ENCODE data around the gene DENND1B. TPM values are rescaled to one million over a fixed set of nuclear protein-coding genes. Genes with fewer than 3 reads are reported as not detected.
A peak's percentile ranks its signal among the peaks of the same experiment; 100 is the strongest.

The DENND1B gene, protein sequence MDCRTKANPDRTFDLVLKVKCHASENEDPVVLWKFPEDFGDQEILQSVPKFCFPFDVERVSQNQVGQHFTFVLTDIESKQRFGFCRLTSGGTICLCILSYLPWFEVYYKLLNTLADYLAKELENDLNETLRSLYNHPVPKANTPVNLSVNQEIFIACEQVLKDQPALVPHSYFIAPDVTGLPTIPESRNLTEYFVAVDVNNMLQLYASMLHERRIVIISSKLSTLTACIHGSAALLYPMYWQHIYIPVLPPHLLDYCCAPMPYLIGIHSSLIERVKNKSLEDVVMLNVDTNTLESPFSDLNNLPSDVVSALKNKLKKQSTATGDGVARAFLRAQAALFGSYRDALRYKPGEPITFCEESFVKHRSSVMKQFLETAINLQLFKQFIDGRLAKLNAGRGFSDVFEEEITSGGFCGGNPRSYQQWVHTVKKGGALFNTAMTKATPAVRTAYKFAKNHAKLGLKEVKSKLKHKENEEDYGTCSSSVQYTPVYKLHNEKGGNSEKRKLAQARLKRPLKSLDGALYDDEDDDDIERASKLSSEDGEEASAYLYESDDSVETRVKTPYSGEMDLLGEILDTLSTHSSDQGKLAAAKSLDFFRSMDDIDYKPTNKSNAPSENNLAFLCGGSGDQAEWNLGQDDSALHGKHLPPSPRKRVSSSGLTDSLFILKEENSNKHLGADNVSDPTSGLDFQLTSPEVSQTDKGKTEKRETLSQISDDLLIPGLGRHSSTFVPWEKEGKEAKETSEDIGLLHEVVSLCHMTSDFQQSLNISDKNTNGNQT
- polyA plus RNA-seq (2011; rRNA removed) (10.5 and 11.6 TPM in 2 replicates), polyA plus RNA-seq (2017; fragmentation: RNase III; extraction: RNeasy Plus Mini Kit Qiagen cat#74134 plus additional on column Dnase treatment) (2.8 to 3.5 TPM (median 2.9 TPM) in 3 replicates), polyA minus RNA-seq (2011; rRNA and poly(A)+ RNA removed) (18.3 and 19.5 TPM in 2 replicates)
- polyA plus RNA-seq (2012; cell fraction: cytosol; rRNA removed), result 1.1 and 1.4 TPM in 2 replicates
- polyA plus RNA-seq (2012; cell fraction: nucleus; rRNA removed), result 1.0 and 1.6 TPM in 2 replicates

DNA sequence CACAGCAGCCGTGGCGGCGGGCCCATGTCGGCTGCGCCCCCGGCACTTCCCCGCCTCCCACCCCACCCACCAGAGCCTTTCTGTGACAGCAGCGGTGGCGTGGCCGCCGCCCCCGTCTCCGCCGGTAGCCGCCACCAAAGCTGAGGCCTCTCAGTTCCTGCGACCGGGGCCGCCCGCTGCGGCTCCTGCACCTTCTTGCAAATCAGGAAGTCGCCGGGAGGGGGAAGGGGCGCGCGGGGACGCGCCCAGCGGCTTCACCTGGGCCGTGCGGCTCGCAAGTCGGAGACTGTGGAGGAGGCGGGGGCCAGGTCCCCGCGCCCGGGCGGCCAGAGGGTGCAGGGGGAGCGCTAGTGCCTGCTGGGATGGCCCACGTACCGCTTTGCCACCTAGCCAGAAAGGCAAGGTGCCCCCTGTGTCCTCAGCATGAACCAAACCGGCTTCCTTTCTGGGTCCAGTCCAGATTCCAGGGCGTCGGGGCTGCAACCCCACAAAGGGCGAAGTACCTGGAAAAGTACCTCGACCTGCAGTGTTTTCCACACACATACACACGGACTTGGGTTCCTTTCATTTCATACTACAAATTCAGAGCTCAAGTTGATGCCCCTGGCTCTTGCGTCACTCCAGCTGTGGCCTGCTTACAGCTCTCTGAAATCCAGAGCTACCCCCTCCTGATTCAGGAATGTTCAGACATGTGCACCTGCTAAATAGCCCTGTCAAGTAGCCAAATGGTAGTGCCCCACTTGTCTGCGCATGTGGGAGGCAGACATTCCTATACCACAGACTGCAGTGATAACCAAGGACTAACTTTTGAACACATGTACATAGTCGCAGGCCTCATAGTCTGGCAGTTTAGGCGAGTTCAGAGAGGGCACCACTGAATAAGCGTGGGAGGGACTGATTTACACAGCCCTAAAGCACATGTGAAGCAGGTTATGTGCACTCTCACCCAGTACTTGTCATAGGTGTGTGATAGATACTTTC is at the start of gene DENND1B:
Gene DENND1B (minus strand): TSS at position 199 of the 981 bp plus-strand sequence. CDS start 325 bp downstream, outside the sequence.
- DNase-seq (ENCODE audit: low read depth in 1 of 2, low spot score in 1 of 2), result peak; percentile 39 to 76
- ATAC-seq, result peak; percentile 87 to 89
- Histone ChIP-seq H3K4me1 (peaks cover 21% of the 10 kb centered on the region), H3K4me2 (peak within 1 kb of the TSS; percentile 93), H3K4me3 (peak within 1 kb of the TSS; percentile 91), H3K27ac (peak within 1 kb of the TSS; percentile 92 to 98), H3K9me3 (no peaks in the 10 kb centered on the region)
- WGBS (ENCODE audit: missing lambda C conversion rate), result 35% methylated on average over 10 of the region's 51 CpGs
- FAIRE-seq, result no peak
- ChIA-PET CTCF (interaction anchor here (1.5 to 1.8 kb wide), 3 partner anchors 11 to 93 kb away, joined by 3 to 8 read pairs (median 5); no protein-coding TSS in a partner anchor), POLR2A (interaction anchor here (1.4 kb wide), 1 partner anchor 127 kb away, joined by 5 read pairs; the partner anchor contains the start of gene C1orf53)
- TF ChIP-seq ZFP36 (IDR thresholded peaks at IDR 0.05; ENCODE audit: borderline replicate concordance, partially characterized antibody), result no peak
- TF ChIP-seq RAD21 (conservative IDR thresholded peaks at IDR 0.05 in 1 of 2, IDR thresholded peaks at IDR 0.05 in 1 of 2), result peak in 1 of 2 experiments; percentile 16; a peak in 1 of 5 replicates
- TF ChIP-seq, protein P1, sequence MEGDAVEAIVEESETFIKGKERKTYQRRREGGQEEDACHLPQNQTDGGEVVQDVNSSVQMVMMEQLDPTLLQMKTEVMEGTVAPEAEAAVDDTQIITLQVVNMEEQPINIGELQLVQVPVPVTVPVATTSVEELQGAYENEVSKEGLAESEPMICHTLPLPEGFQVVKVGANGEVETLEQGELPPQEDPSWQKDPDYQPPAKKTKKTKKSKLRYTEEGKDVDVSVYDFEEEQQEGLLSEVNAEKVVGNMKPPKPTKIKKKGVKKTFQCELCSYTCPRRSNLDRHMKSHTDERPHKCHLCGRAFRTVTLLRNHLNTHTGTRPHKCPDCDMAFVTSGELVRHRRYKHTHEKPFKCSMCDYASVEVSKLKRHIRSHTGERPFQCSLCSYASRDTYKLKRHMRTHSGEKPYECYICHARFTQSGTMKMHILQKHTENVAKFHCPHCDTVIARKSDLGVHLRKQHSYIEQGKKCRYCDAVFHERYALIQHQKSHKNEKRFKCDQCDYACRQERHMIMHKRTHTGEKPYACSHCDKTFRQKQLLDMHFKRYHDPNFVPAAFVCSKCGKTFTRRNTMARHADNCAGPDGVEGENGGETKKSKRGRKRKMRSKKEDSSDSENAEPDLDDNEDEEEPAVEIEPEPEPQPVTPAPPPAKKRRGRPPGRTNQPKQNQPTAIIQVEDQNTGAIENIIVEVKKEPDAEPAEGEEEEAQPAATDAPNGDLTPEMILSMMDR (IDR thresholded peaks at IDR 0.05), result no peak
- TF ChIP-seq KDM1A (IDR thresholded peaks at IDR 0.05; ENCODE audit: low read depth), result no peak
- TF ChIP-seq SMC3 (IDR thresholded peaks at IDR 0.05), result no peak
- no peak for TF ChIP-seq RCOR1 (IDR thresholded peaks at IDR 0.05; ENCODE audit: low read depth, low read length)
- TF ChIP-seq, protein P2, sequence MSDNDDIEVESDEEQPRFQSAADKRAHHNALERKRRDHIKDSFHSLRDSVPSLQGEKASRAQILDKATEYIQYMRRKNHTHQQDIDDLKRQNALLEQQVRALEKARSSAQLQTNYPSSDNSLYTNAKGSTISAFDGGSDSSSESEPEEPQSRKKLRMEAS (IDR thresholded peaks at IDR 0.05), result 0 out of 2 replicates have a peak, but pooled peaks have one; percentile 35
- no peak for TF ChIP-seq PBX3 (IDR thresholded peaks at IDR 0.05)
- peak; percentile 57 to 87; a peak in 3 of 4 replicates for TF ChIP-seq CEBPB (IDR thresholded peaks at IDR 0.05)
- TF ChIP-seq EHMT2 (IDR thresholded peaks at IDR 0.05; ENCODE audit: low read depth), result no peak
- TF ChIP-seq HOXB5 (CRISPR knock-in tag; IDR thresholded peaks at IDR 0.05), result no peak
- TF ChIP-seq, protein P3, sequence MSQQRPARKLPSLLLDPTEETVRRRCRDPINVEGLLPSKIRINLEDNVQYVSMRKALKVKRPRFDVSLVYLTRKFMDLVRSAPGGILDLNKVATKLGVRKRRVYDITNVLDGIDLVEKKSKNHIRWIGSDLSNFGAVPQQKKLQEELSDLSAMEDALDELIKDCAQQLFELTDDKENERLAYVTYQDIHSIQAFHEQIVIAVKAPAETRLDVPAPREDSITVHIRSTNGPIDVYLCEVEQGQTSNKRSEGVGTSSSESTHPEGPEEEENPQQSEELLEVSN (IDR thresholded peaks at IDR 0.05; ENCODE audit: borderline replicate concordance, low read depth), result peak; percentile 51; the same call in 1 of the 2 replicates
- TF ChIP-seq ZNF302 (CRISPR knock-in tag; IDR thresholded peaks at IDR 0.05), result no peak
- TF ChIP-seq NPAS2 (CRISPR knock-in tag; IDR thresholded peaks at IDR 0.05; ENCODE audit: borderline replicate concordance), result no peak
- TF ChIP-seq, protein P4, sequence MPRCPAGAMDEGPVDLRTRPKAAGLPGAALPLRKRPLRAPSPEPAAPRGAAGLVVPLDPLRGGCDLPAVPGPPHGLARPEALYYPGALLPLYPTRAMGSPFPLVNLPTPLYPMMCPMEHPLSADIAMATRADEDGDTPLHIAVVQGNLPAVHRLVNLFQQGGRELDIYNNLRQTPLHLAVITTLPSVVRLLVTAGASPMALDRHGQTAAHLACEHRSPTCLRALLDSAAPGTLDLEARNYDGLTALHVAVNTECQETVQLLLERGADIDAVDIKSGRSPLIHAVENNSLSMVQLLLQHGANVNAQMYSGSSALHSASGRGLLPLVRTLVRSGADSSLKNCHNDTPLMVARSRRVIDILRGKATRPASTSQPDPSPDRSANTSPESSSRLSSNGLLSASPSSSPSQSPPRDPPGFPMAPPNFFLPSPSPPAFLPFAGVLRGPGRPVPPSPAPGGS (IDR thresholded peaks at IDR 0.05), result no peak
- no peak for TF ChIP-seq KDM5A (IDR thresholded peaks at IDR 0.05)
- peak; percentile 11; the same call in 1 of the 2 replicates for TF ChIP-seq PHF8 (IDR thresholded peaks at IDR 0.05; ENCODE audit: borderline replicate concordance, low read depth)
- peak; percentile 35 for TF ChIP-seq POLR2A (IDR thresholded peaks at IDR 0.05; ENCODE audit: low read length)
- TF ChIP-seq RFX5 (IDR thresholded peaks at IDR 0.05), result no peak
- TF ChIP-seq EHF (CRISPR knock-in tag; IDR thresholded peaks at IDR 0.05), result no peak

Measured in A549 (cell line).